Gastrocnemius medialis (tissue), 4 donors: ENCODE data around the gene GPS1. TPM values are rescaled to one million over a fixed set of nuclear protein-coding genes. Genes with fewer than 3 reads are reported as not detected.

Experiments used
- ATAC-seq, 2 donors: fragments of 150-250 bp; one replicate each; pipeline ENCODE4 v1.9.1; 2016
- DNase-seq, 2 donors: peaks; one replicate each; pipeline ENCODE4 v3.0.0-alpha.2; 2019
- H3K27ac ChIP-seq, 4 donors: fragments of 200-600 bp; sonication (generic); 1 replicate in 1 of 4; 2 replicates in 3 of 4; pipeline ENCODE4 v1.5.1; 2016 to 2018; ENCODE audit warnings: mild to moderate bottlenecking in 2 of 4, moderate library complexity in 1 of 4
- H3K27me3 ChIP-seq, 3 donors: fragments of 200-600 bp; sonication (generic) in 2 of 3; 1 replicate in 1 of 3; 2 replicates in 2 of 3; pipeline versions ENCODE4 v1.5.1 to v1.6.0; 2016 to 2019; ENCODE audit warnings: mild to moderate bottlenecking in 1 of 3, moderate library complexity in 1 of 3
- H3K36me3 ChIP-seq, 2 donors: fragments of 200-600 bp; sonication (generic) in 1 of 2; one replicate each; pipeline ENCODE4 v1.5.1; 2017 to 2018
- H3K4me1 ChIP-seq, 2 donors: fragments of 200-600 bp; sonication (generic) in 1 of 2; one replicate each; pipeline ENCODE4 v1.5.1; 2016 to 2017; ENCODE audit warnings: mild to moderate bottlenecking in 2 of 2
- H3K4me3 ChIP-seq, 4 donors: fragments of 200-600 bp; sonication (generic) in 3 of 4; 1 replicate in 1 of 4; 2 replicates in 3 of 4; pipeline ENCODE4 v1.5.1; 2016 to 2019; ENCODE audit warnings: mild to moderate bottlenecking in 2 of 4
- H3K9me3 ChIP-seq, 3 donors: fragments of 200-600 bp; sonication (generic) in 2 of 3; 1 replicate in 1 of 3; 2 replicates in 2 of 3; pipeline ENCODE4 v1.5.1; 2016 to 2019
- POLR2A ChIP-seq, 2 donors: fragments of 450-650 bp; IDR thresholded peaks; one replicate each; pipeline ENCODE4 v1.6.1; 2017; ENCODE audit warnings: antibody characterized with exemption in 2 of 2, mild to moderate bottlenecking in 2 of 2, moderate library complexity in 2 of 2
- in situ Hi-C, 4 donors: fragments of 200-750 bp; cut with MboI; loops; one replicate each; pipeline versions ENCODE4 v1.15.0 to v1.8.0; 2017; ENCODE audit warnings: low sequenced_read_pairs in 4 of 4
- intact Hi-C: fragments of 100-400 bp; cut with DNase I; formaldehyde crosslinking; loops from one replicate; pipeline ENCODE4 v1.15.1; 2023; ENCODE audit warnings: low total_unique reads
- total RNA-seq, 4 donors: library from RNA; depleted of rRNA; stranded (reverse); fragments of >200 nt; gene quantifications; one replicate each; pipeline versions ENCODE4 v1.1.0 to v1.2.3, GENCODE V29; 2016
- TF ChIP-seq, protein P1 (sequence below), 5 experiments: fragments of 450-650 bp in 3 of 5; fragments of 200-600 bp in 2 of 5; sonication (generic) in 2 of 5; IDR thresholded peaks in 4 of 5; conservative IDR thresholded peaks in 1 of 5; 1 replicate in 4 of 5; 2 replicates in 1 of 5; pipeline ENCODE4 v1.5.1; 2016 to 2019; ENCODE audit warnings: antibody characterized with exemption in 5 of 5, mild to moderate bottlenecking in 3 of 5, moderate library complexity in 3 of 5

The GPS1 gene
- total RNA-seq, 4 donors from 2014 or later: 119 to 174 (median 137) TPM

DNA sequence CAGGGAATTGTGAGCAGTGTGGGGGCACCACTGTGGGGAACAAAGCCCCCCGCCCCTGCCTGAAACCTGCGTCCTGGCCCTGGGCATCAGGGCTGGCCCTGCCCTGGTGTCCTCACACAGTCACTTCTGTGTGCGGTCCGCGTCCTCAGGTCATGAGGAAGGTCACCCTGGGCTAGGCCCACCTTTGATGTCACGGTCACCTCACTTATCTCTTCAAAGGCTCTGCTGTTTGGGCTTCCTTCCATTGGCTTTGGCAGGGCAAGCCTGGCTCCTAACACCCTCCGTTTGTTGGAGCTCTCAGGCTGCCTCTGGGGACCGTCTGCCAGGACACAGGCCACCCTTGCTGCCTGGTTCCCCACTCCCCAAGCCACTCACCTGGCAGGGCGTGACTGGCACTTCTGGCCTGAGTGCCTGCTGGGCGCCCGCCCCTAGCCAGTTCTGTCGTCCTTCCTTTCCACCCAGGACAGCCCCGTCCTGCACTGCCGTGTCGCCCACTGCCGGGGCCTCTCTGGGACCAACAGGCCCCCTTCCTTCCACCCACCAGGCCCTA, 37.9 kb upstream of the GPS1 start:
- no peak overlapping the region for H3K4me3 ChIP-seq
- H3K36me3 ChIP-seq: peaks cover 0 to 3% of the 10 kb centered on the region in 2 donors
- in situ Hi-C loops: no loop called here
- intact Hi-C loops: no loop called here
- no peaks in the 10 kb centered on the region for H3K27me3 ChIP-seq
- no peak overlapping the region for H3K27ac ChIP-seq
- no peak for ATAC-seq
- no peaks in the 10 kb centered on the region for H3K9me3 ChIP-seq
- peaks cover 1 to 17% of the 10 kb centered on the region in 2 donors for H3K4me1 ChIP-seq
- TF ChIP-seq, protein P1, sequence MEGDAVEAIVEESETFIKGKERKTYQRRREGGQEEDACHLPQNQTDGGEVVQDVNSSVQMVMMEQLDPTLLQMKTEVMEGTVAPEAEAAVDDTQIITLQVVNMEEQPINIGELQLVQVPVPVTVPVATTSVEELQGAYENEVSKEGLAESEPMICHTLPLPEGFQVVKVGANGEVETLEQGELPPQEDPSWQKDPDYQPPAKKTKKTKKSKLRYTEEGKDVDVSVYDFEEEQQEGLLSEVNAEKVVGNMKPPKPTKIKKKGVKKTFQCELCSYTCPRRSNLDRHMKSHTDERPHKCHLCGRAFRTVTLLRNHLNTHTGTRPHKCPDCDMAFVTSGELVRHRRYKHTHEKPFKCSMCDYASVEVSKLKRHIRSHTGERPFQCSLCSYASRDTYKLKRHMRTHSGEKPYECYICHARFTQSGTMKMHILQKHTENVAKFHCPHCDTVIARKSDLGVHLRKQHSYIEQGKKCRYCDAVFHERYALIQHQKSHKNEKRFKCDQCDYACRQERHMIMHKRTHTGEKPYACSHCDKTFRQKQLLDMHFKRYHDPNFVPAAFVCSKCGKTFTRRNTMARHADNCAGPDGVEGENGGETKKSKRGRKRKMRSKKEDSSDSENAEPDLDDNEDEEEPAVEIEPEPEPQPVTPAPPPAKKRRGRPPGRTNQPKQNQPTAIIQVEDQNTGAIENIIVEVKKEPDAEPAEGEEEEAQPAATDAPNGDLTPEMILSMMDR (IDR thresholded peaks at IDR 0.05 in 4 of 5, conservative IDR thresholded peaks at IDR 0.05 in 1 of 5): no peak
- DNase-seq: no peak

DNA sequence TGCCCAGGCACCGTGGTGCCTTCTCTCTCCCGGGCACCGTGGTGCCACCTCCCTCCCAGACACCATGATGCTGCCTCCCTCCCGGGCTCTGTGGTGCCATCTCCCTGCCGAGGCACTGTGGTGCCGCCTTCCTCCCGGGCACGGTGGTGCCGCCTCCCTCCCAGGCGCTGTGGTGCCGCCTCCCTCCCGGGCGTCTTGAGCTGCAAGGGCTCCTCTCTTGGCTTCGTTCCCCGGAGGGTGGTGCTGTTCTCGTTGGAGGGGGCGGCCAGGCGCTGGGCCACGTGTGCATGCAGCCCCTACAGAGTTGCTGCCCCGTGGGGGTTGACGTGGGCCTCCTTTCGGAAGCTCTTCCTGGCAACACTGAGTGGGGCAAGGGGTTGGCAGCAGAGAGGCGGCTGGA, 37.3 kb upstream of the GPS1 start:
- in situ Hi-C loops (no loop called here), intact Hi-C loops (no loop called here)
- no peak overlapping the region for H3K4me3 ChIP-seq
- H3K9me3 ChIP-seq: no peaks in the 10 kb centered on the region
- ATAC-seq (no peak), DNase-seq (no peak)
- H3K27me3 ChIP-seq: no peaks in the 10 kb centered on the region
- H3K4me1 ChIP-seq: peaks cover 6 to 23% of the 10 kb centered on the region in 2 donors
- TF ChIP-seq, protein P1 (IDR thresholded peaks at IDR 0.05 in 4 of 5, conservative IDR thresholded peaks at IDR 0.05 in 1 of 5): no peak
- TF ChIP-seq POLR2A (IDR thresholded peaks at IDR 0.05): no peak
- peaks cover 0 to 3% of the 10 kb centered on the region in 2 donors for H3K36me3 ChIP-seq
- H3K27ac ChIP-seq: no peak overlapping the region

DNA sequence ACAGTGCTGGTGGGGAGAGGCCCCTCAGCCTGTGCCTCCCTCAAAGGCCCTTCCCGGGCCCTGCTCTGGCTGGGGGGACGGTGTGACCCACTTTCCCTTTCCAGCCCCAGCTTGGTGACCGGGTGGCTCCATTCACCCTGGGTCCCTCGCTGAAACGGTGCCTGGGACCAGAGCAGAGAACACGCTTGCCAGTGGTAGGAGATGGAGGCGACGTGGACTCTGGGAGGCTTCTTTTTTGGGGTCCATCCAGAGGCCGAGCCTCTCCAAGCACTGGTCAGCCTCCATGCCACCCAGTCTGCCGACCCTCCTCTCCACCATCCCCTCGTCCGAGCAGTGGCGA, 36.8 kb upstream of the GPS1 start:
- in situ Hi-C loops (no loop called here), intact Hi-C loops (no loop called here)
- Histone ChIP-seq H3K27me3 (no peaks in the 10 kb centered on the region), H3K4me1 (peaks cover 6 to 28% of the 10 kb centered on the region in 2 donors), H3K27ac (no peak overlapping the region), H3K9me3 (no peaks in the 10 kb centered on the region), H3K36me3 (peaks cover 0 to 3% of the 10 kb centered on the region in 2 donors), H3K4me3 (no peak overlapping the region)
- no peak for DNase-seq
- TF ChIP-seq, protein P1 (IDR thresholded peaks at IDR 0.05 in 4 of 5, conservative IDR thresholded peaks at IDR 0.05 in 1 of 5): no peak
- no peak for TF ChIP-seq POLR2A (IDR thresholded peaks at IDR 0.05)
- no peak for ATAC-seq

DNA sequence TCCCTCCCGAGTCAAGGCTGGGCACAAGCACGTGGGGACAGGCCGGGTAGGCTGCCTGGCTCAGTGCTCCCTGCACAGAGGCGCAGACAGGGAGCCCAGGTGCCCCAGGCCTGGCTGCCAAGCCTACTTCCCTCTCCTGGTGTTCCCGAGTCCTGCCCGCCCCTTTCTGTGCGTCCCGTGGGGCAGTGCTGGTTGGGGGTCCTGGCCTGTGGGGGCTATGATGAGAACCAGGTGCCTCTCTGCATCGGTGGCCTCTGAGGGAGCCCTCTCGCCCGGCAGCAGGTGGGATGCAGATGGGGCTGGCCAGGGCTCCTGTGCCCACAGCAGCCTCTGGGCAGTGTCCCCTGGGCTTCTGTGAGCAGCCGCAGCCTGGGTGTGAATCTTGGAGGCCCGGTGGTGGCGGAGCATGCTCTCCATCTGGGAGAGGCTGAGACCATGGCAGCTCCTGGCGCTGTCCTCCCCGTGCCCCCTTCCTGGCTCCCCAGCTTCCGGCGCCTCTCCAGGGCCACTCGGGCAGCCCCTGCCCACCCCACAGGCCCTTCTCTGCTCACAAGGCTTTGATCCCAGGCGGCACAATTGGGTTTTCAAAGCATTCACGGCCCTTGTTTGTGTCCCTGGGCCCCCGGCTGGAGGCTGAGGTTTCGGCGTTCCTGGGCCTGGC, 36.3 kb upstream of the GPS1 start:
- no peak overlapping the region for H3K27ac ChIP-seq
- in situ Hi-C loops: no loop called here
- peaks cover 0 to 3% of the 10 kb centered on the region in 2 donors for H3K36me3 ChIP-seq
- no peaks in the 10 kb centered on the region for H3K9me3 ChIP-seq
- no peaks in the 10 kb centered on the region for H3K27me3 ChIP-seq
- no peak for DNase-seq
- ATAC-seq: no peak
- H3K4me3 ChIP-seq: no peak overlapping the region
- intact Hi-C loops: no loop called here
- TF ChIP-seq, protein P1 (IDR thresholded peaks at IDR 0.05 in 4 of 5, conservative IDR thresholded peaks at IDR 0.05 in 1 of 5): no peak
- no peak for TF ChIP-seq POLR2A (IDR thresholded peaks at IDR 0.05)
- H3K4me1 ChIP-seq: peaks cover 6 to 33% of the 10 kb centered on the region in 2 donors
